Right lobe of liver (tissue), 6 donors: ENCODE measurements around the gene CDH3. TPM values are rescaled to one million over a fixed set of nuclear protein-coding genes. Genes with fewer than 3 reads are reported as not detected.

ENCODE experiments used
- ATAC-seq, 4 donors: fragments of 200-7000 bp; cut with Tn5 transposase; one replicate each; pipeline ENCODE4 v1.9.1; 2020; ENCODE audit warnings: mild to moderate bottlenecking in 4 of 4, moderate library complexity in 4 of 4
- DNase-seq, 3 donors: peaks; one replicate each; pipeline ENCODE4 v3.0.0-alpha.2; 2020
- H3K27ac ChIP-seq, 3 donors: fragments of 200-600 bp; one replicate each; pipeline ENCODE4 v1.8.0; 2022
- H3K27me3 ChIP-seq, 2 donors: fragments of 200-600 bp; one replicate each; pipeline ENCODE4 v1.8.0; 2022
- H3K36me3 ChIP-seq, 4 donors: fragments of 200-600 bp; sonication (generic) in 1 of 4; one replicate each; pipeline versions ENCODE4 v1.5.1 to v1.8.0; 2017 to 2022; ENCODE audit warnings: control low read depth in 1 of 4
- H3K4me1 ChIP-seq, 4 donors: fragments of 200-600 bp; sonication (generic) in 1 of 4; one replicate each; pipeline versions ENCODE4 v1.5.1 to v1.8.0; 2017 to 2022; ENCODE audit warnings: control low read depth in 1 of 4
- H3K4me3 ChIP-seq, 3 donors: fragments of 200-600 bp; one replicate each; pipeline ENCODE4 v1.8.0; 2022
- H3K9me3 ChIP-seq, 4 donors: fragments of 200-600 bp; sonication (generic) in 1 of 4; one replicate each; pipeline versions ENCODE4 v1.5.1 to v1.8.0; 2017 to 2022; ENCODE audit warnings: control low read depth in 1 of 4
- CTCF ChIP-seq, 4 donors: fragments of 200-600 bp in 3 of 4; fragments of 450-650 bp in 1 of 4; IDR thresholded peaks; one replicate each; pipeline versions ENCODE4 v1.5.1 to v1.8.0; 2016 to 2022; ENCODE audit warnings: antibody characterized with exemption in 4 of 4, mild to moderate bottlenecking in 2 of 4
- POLR2A ChIP-seq: fragments of 450-650 bp; IDR thresholded peaks from one replicate; pipeline ENCODE4 v1.6.1; 2017; ENCODE audit warnings: antibody characterized with exemption, mild to moderate bottlenecking
- WGBS: methylation state at CpG from one replicate; pipeline ENCODE4 v1.1.6; 2018; ENCODE audit warnings: low coverage, low lambda C conversion rate; ENCODE audit not compliant: insufficient coverage; ENCODE audit errors: missing lambda C conversion rate; 5-methylcytosine and 5-hydroxymethylcytosine counted together
- intact Hi-C, 2 donors: fragments of 100-400 bp; cut with DNase I; formaldehyde crosslinking; loops; one replicate each; pipeline versions ENCODE4 v1.11.2 to v1.14.1; 2022
- total RNA-seq, 6 experiments: library from RNA; depleted of rRNA in 2 of 6; stranded (reverse); fragments of >200 nt in 2 of 6; fragmentation: NEBNext Ultra II Directional in 3 of 6; extraction: Animal tissue kit (Norgen Biotek cat#: 25700) in 3 of 6; gene quantifications; one replicate each; pipeline versions ENCODE4 v1.1.0 to v1.2.4, GENCODE V29; 2016 to 2023
- donor health status: DM: no; HTN: yes; CAD: no.
- donor health status: DM: no; HTN: no; CAD: no.
- donor health status: DM: no; HTN: no; CAD: no.
- donor health status: DM: no; HTN: yes; CAD: no.
- donor health status: DM: no; HTN: yes; CAD: no.

Gene CDH3
- total RNA-seq, 6 experiments from 2014 or later: 0.06 TPM; not detected in 5

- ATAC-seq (peak; percentile 63 to 86 (median 68)), DNase-seq (peak; percentile 87 to 92 (median 88))
- Histone ChIP-seq H3K9me3 (no peaks in the 10 kb centered on the region), H3K36me3 (no peaks in the 10 kb centered on the region), H3K4me3 (peak within 1 kb of the TSS; percentile 55 to 64 (median 64)), H3K27ac (peak within 1 kb of the TSS; percentile 81 to 98 (median 91)), H3K4me1 (peaks cover 0 to 34% (median 18%) of the 10 kb centered on the region in 4 donors), H3K27me3 (no peaks in the 10 kb centered on the region)
- WGBS: 2% methylated on average over 31 of the region's 63 CpGs
- TF ChIP-seq CTCF (IDR thresholded peaks at IDR 0.05): no peak
- peak; percentile 86 for TF ChIP-seq POLR2A
- intact Hi-C loops: loop anchor here (10.0 kb wide), 1 partner anchor 48 kb away; no protein-coding TSS in a partner anchor
These were observed 92.1 kb downstream of the CDH3 start, which contains the start of gene CDH1 for GRCh38 chr16:68737046-68737729. Gene CDH1 (plus strand): TSS chr16:68737292. CDS start chr16:68737416, 124 bp downstream.

GRCh38 chr16:68737730-68738629 is 92.9 kb downstream of the CDH3 start:
- no peaks in the 10 kb centered on the region for H3K27me3 ChIP-seq
- H3K4me1 ChIP-seq: peaks cover 0 to 35% (median 19%) of the 10 kb centered on the region in 4 donors
- peak overlapping the region; percentile 81 to 98 (median 91) for H3K27ac ChIP-seq
- DNase-seq (peak; percentile 78 to 92 (median 90)), ATAC-seq (peak; percentile 64 to 79 (median 76))
- 9% methylated on average over 33 of the region's 58 CpGs for WGBS
- H3K36me3 ChIP-seq: no peaks in the 10 kb centered on the region
- TF ChIP-seq POLR2A: peak; percentile 57
- peak in 3 of 4 donors; percentile 15 to 41 (median 21) for TF ChIP-seq CTCF (IDR thresholded peaks at IDR 0.05)
- peak overlapping the region; percentile 55 to 64 (median 64) for H3K4me3 ChIP-seq
- no peaks in the 10 kb centered on the region for H3K9me3 ChIP-seq
- intact Hi-C loops: loop anchor here (10.0 kb wide), 1 partner anchor 47 kb away; no protein-coding TSS in a partner anchor

- TF ChIP-seq CTCF (IDR thresholded peaks at IDR 0.05) (no peak), POLR2A (no peak)
- no peaks in the 10 kb centered on the region for H3K27me3 ChIP-seq
- no peaks in the 10 kb centered on the region for H3K36me3 ChIP-seq
- DNase-seq: peak in 2 of 3 donors; percentile 32 to 49
- WGBS: 23% methylated on average over 7 of the region's 7 CpGs
- ATAC-seq: peak in 3 of 4 donors; percentile 6 to 23 (median 7)
- intact Hi-C loops: loop anchor here (10.0 kb wide), 1 partner anchor 45 kb away; no protein-coding TSS in a partner anchor
- H3K27ac ChIP-seq: peak overlapping the region; percentile 62 to 93 (median 91)
- H3K4me3 ChIP-seq: peak overlapping the region in 1 of 3 donors; percentile 15
- peaks cover 0 to 51% (median 23%) of the 10 kb centered on the region in 4 donors for H3K4me1 ChIP-seq
- H3K9me3 ChIP-seq: no peaks in the 10 kb centered on the region
These were observed 95.0 kb downstream of the CDH3 start for GRCh38 chr16:68739964-68740627.
